ENCODE measurements around the gene GABRG2. TPM values are rescaled to one million over a fixed set of nuclear protein-coding genes. Genes with fewer than 3 reads are reported as not detected.

GABRG2 gene
- total RNA-seq, 1 donor from 2014 or later: not detected

DNA sequence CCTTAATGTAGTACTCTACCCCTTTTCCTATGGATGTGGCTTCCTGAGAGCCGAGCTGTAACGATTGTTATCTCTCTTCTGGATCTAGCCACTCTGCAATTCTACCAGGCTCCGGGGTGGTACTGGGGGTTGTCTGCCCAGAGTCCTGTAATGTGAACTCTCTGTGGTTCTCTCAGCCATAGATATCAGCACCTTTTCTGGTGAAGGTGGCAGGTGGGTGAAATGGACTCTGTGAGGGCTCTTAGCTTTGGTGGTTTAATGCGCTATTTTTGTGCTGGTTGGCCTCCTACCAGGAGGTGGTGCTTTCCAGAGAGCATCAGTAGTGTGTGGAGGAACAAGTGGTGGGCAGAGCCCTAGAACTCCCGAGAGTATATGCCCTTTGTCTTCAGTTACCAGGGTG, 122.1 kb downstream of the GABRG2 start:
- H3K4me1 ChIP-seq: no peaks in the 10 kb centered on the region
- H3K9me3 ChIP-seq: no peaks in the 10 kb centered on the region
- no peak overlapping the region for H3K4me3 ChIP-seq
- no peak overlapping the region for H3K27ac ChIP-seq
- H3K36me3 ChIP-seq: no peaks in the 10 kb centered on the region
- DNase-seq (ENCODE audit: low spot score in 2 of 2): no peak
- TF ChIP-seq, protein P1, sequence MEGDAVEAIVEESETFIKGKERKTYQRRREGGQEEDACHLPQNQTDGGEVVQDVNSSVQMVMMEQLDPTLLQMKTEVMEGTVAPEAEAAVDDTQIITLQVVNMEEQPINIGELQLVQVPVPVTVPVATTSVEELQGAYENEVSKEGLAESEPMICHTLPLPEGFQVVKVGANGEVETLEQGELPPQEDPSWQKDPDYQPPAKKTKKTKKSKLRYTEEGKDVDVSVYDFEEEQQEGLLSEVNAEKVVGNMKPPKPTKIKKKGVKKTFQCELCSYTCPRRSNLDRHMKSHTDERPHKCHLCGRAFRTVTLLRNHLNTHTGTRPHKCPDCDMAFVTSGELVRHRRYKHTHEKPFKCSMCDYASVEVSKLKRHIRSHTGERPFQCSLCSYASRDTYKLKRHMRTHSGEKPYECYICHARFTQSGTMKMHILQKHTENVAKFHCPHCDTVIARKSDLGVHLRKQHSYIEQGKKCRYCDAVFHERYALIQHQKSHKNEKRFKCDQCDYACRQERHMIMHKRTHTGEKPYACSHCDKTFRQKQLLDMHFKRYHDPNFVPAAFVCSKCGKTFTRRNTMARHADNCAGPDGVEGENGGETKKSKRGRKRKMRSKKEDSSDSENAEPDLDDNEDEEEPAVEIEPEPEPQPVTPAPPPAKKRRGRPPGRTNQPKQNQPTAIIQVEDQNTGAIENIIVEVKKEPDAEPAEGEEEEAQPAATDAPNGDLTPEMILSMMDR (IDR thresholded peaks at IDR 0.05): no peak
- intact Hi-C loops (cut with DNase I): no loop called here
- H3K27me3 ChIP-seq: no peaks in the 10 kb centered on the region

DNA sequence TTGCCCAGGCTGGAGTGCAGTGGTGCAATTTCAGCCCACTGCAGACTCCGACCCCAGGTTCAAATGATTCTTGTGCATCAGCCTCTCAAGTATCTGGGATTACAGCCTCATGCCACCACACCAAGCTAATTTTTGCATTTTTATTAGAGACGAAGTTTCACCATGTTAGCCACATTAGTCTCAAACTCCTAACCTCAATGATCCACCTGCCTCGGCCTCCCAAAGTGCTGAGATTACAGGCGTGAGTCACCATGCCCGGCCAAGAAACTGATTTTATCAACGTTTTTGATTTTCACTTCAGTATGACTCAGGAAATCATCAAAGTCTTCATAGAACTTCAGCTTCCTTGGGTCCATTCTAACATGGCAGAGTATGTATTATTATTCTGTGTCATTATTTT, 125.4 kb downstream of the GABRG2 start:
- H3K36me3 ChIP-seq: no peaks in the 10 kb centered on the region
- DNase-seq (ENCODE audit: low spot score in 2 of 2): no peak
- H3K9me3 ChIP-seq: no peaks in the 10 kb centered on the region
- no peak overlapping the region for H3K27ac ChIP-seq
- intact Hi-C loops (cut with DNase I): no loop called here
- H3K27me3 ChIP-seq: no peaks in the 10 kb centered on the region
- no peak overlapping the region for H3K4me3 ChIP-seq
- H3K4me1 ChIP-seq: no peaks in the 10 kb centered on the region
- TF ChIP-seq, protein P1 (IDR thresholded peaks at IDR 0.05): no peak

- Histone ChIP-seq H3K4me3 (no peak overlapping the region), H3K9me3 (no peaks in the 10 kb centered on the region), H3K4me1 (no peaks in the 10 kb centered on the region), H3K27me3 (no peaks in the 10 kb centered on the region), H3K36me3 (no peaks in the 10 kb centered on the region), H3K27ac (no peak overlapping the region)
- no peak for DNase-seq (ENCODE audit: low spot score in 2 of 2)
- TF ChIP-seq, protein P1 (IDR thresholded peaks at IDR 0.05): no peak
- intact Hi-C loops (cut with DNase I): no loop called here
These were observed 128.8 kb downstream of the GABRG2 start for GRCh38 chr5:162196351-162196750.

DNA sequence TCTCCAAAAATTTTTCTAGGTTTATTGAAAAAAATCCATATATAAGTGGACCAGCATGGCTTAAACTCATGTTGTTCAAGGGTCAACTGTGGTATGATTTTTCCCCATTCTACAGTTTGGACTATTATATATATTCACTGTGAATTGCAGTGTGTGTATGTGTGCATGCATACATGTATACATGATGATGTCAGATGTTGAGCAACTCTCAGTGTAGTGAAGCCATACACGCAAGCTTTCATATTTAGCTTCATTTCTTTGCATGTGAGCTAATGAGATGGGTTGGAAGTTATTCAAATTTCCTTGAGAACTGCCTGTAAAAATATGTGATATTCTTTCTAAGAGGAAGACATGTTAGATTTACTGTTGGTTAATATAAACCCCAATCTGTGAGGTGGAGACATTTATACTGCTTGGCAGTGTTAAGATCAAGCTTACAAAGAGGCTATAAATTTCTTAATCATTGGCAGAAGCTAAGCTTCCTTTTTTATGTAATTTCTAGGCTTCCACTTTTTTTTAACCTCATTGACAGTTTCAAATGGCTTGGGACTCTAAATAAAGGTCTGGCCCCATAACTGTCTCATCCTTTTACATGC, 134.8 kb downstream of the GABRG2 start:
- no peaks in the 10 kb centered on the region for H3K4me1 ChIP-seq
- no peaks in the 10 kb centered on the region for H3K36me3 ChIP-seq
- intact Hi-C loops (cut with DNase I): no loop called here
- TF ChIP-seq, protein P1 (IDR thresholded peaks at IDR 0.05): no peak
- no peak overlapping the region for H3K27ac ChIP-seq
- no peaks in the 10 kb centered on the region for H3K27me3 ChIP-seq
- DNase-seq (ENCODE audit: low spot score in 2 of 2): no peak
- no peaks in the 10 kb centered on the region for H3K9me3 ChIP-seq
- no peak overlapping the region for H3K4me3 ChIP-seq

Other genes with a start within 250 kb of the GABRG2 start
- not detected for gene GABRA1, start 219.7 kb upstream of the GABRG2 start, total RNA-seq